Adrenal gland (tissue), 5 donors: Measurements from ENCODE around the gene COL18A1.

Experiments
- CTCF ChIP-seq, 6 experiments: fragments of 450-650 bp in 4 of 6; fragments of 200-600 bp in 2 of 6; sonication (generic) in 1 of 6; IDR thresholded peaks; 1 replicate in 5 of 6; 2 replicates in 1 of 6; pipeline versions ENCODE4 v1.5.1 to v1.8.0; 2016 to 2021; ENCODE audit warnings: antibody characterized with exemption in 6 of 6, mild to moderate bottlenecking in 2 of 6, moderate library complexity in 1 of 6
- POLR2A ChIP-seq, 2 donors: fragments of 450-650 bp; IDR thresholded peaks; one replicate each; pipeline ENCODE4 v1.6.1; 2017; ENCODE audit warnings: antibody characterized with exemption in 2 of 2, mild to moderate bottlenecking in 2 of 2, moderate library complexity in 1 of 2
- donor health status: DM: no; HTN: no; CAD: no.

GRCh38 chr21:45457832-45458172 is 52.8 kb downstream of the COL18A1 start:
- TF ChIP-seq POLR2A (IDR thresholded peaks at IDR 0.05) (no peak), CTCF (IDR thresholded peaks at IDR 0.05) (no peak)
